A549 (cell line): ENCODE results near the gene SPATA16. TPM values are rescaled to one million over a fixed set of nuclear protein-coding genes. Genes with fewer than 3 reads are reported as not detected.
"Not testable (repeated sequence)": the region's sequence is repeated elsewhere in the genome, so short reads cannot be mapped to it uniquely, and the experiment has no call there.

ENCODE experiments used
- ATAC-seq, 2 experiments: fragments of 200-7000 bp in 1 of 2; fragments of >200 bp in 1 of 2; cut with Nextera tagmentation in 1 of 2; cut with Tn5 transposase in 1 of 2; 3 replicates each; pipeline versions ENCODE4 v1.8.0 to v1.9.1; 2018 to 2020; ENCODE audit warnings: mild to moderate bottlenecking in 1 of 2, moderate library complexity in 1 of 2
- CTCF ChIA-PET: fragments of 300-600 bp; sonication (Branson Sonifier 250); formaldehyde crosslinking; extraction: SDS; loops from one replicate; lab custom pipeline; 2021; ENCODE audit warnings: antibody characterized with exemption, inconsistent platforms; lab: Yijun Ruan, JAX
- POLR2A ChIA-PET: fragments of 350-600 bp; formaldehyde crosslinking; extraction: SDS; loops from one replicate; lab custom pipeline; 2021; ENCODE audit warnings: antibody characterized with exemption, inconsistent platforms; lab: Yijun Ruan, JAX
- DNase-seq, 2 experiments: peaks; one replicate each; pipeline versions ENCODE4 v3.0.0 to v3.0.0-alpha.2; 2011 to 2016; ENCODE audit warnings: low read depth in 1 of 2, low spot score in 1 of 2
- FAIRE-seq: peaks from 2 replicates; lab custom pipeline; 2011; peaks lifted over from hg19 to GRCh38; lab: Jason Lieb, UNC
- H3K27ac ChIP-seq, 2 experiments: fragments of >200 bp; sonication (Bioruptor Twin); formaldehyde crosslinking; 3 replicates each; pipeline ENCODE4 v1.5.1; 2016 to 2017
- H3K4me1 ChIP-seq: fragments of >200 bp; sonication (Bioruptor Twin); formaldehyde crosslinking; 3 replicates; pipeline ENCODE4 v1.6.1; 2016
- H3K4me2 ChIP-seq: fragments of >200 bp; sonication (Bioruptor Twin); formaldehyde crosslinking; 3 replicates; pipeline ENCODE4 v1.6.1; 2016
- H3K4me3 ChIP-seq: fragments of >200 bp; sonication (Bioruptor Twin); formaldehyde crosslinking; 3 replicates; pipeline ENCODE4 v1.5.1; 2016
- H3K9me3 ChIP-seq: fragments of >200 bp; sonication (Bioruptor Twin); formaldehyde crosslinking; 3 replicates; pipeline ENCODE4 v1.6.1; 2016
- CEBPB ChIP-seq, 2 experiments: fragments of >200 bp in 1 of 2; sonication (Bioruptor Twin) in 1 of 2; formaldehyde crosslinking in 1 of 2; IDR thresholded peaks; 2 replicates each; pipeline ENCODE4 v1.6.1; 2012 to 2016
- CHD4 ChIP-seq: fragments of 200-600 bp; sonication (generic); IDR thresholded peaks from 2 replicates; pipeline ENCODE4 v1.6.1; 2016; ENCODE audit warnings: antibody characterized with exemption, mild to moderate bottlenecking, borderline replicate concordance
- EHF ChIP-seq: fragments of 250-450 bp; sonication (Bioruptor Pico); IDR thresholded peaks from 2 replicates; pipeline ENCODE4 v1.5.0; 2020; ENCODE audit warnings: mild to moderate bottlenecking
- ESRRA ChIP-seq: fragments of 150-350 bp; IDR thresholded peaks from 2 replicates; pipeline ENCODE4 v1.6.1; 2014; ENCODE audit warnings: mild to moderate bottlenecking, low read length, borderline replicate concordance
- FOSB ChIP-seq: fragments of 250-450 bp; sonication (Bioruptor Pico); IDR thresholded peaks from 2 replicates; pipeline ENCODE4 v1.5.0; 2020; ENCODE audit warnings: mild to moderate bottlenecking, moderate library complexity
- FOXS1 ChIP-seq: fragments of 250-450 bp; sonication (Bioruptor Pico); IDR thresholded peaks from 2 replicates; pipeline ENCODE4 v1.5.0; 2020; ENCODE audit warnings: mild to moderate bottlenecking, moderate library complexity
- HDAC2 ChIP-seq: fragments of 200-600 bp; sonication (generic); IDR thresholded peaks from 2 replicates; pipeline ENCODE4 v1.6.1; 2016
- HEYL ChIP-seq: fragments of 250-450 bp; sonication (Bioruptor Pico); IDR thresholded peaks from 2 replicates; pipeline ENCODE4 v1.8.0; 2021; ENCODE audit warnings: mild to moderate bottlenecking, moderate library complexity
- NPAS2 ChIP-seq: fragments of 250-450 bp; sonication (Bioruptor Pico); IDR thresholded peaks from 2 replicates; pipeline ENCODE4 v1.8.0; 2022; ENCODE audit warnings: mild to moderate bottlenecking, moderate library complexity, borderline replicate concordance
- ZNF302 ChIP-seq: fragments of 250-450 bp; sonication (Bioruptor Pico); IDR thresholded peaks from 2 replicates; pipeline ENCODE4 v1.9.0; 2021; ENCODE audit warnings: inconsistent platforms, mild to moderate bottlenecking, moderate library complexity
- WGBS: methylation state at CpG from one replicate; pipeline ENCODE4 v1.1.6; 2017; ENCODE audit errors: missing lambda C conversion rate; 5-methylcytosine and 5-hydroxymethylcytosine counted together
- polyA plus RNA-seq, 4 experiments: library from polyadenylated mRNA; depleted of rRNA in 3 of 4; stranded (reverse); fragments of >200 nt; fragmentation: RNase III in 1 of 4; extraction: RNeasy Plus Mini Kit Qiagen cat#74134 plus additional on column Dnase treatment in 1 of 4; gene quantifications; 2 replicates in 3 of 4; 3 replicates in 1 of 4; pipeline ENCODE4 v1.2.3, GENCODE V29; 2011 to 2017
- TF ChIP-seq, protein P1 (sequence below): fragments of >200 bp; sonication (Bioruptor Twin); formaldehyde crosslinking; IDR thresholded peaks from 2 replicates; pipeline ENCODE4 v1.6.1; 2016
- TF ChIP-seq, protein P2 (sequence below): fragments of 250-450 bp; sonication (Bioruptor Pico); IDR thresholded peaks from 2 replicates; pipeline ENCODE4 v1.5.0; 2020; ENCODE audit warnings: low read depth, mild to moderate bottlenecking, moderate library complexity
- TF ChIP-seq, protein P3 (sequence below): fragments of 250-450 bp; sonication (Bioruptor Pico); IDR thresholded peaks from 2 replicates; pipeline ENCODE4 v1.5.0; 2021; ENCODE audit warnings: mild to moderate bottlenecking, moderate library complexity, borderline replicate concordance
- TF ChIP-seq, protein P4 (sequence below): fragments of 150-350 bp; IDR thresholded peaks from 2 replicates; pipeline ENCODE4 v1.6.1; 2014; ENCODE audit warnings: low read depth, mild to moderate bottlenecking, low read length

Gene SPATA16
- polyA plus RNA-seq, 2 of the 4 experiments (the other 2 are of a cell fraction), result not detected

DNA sequence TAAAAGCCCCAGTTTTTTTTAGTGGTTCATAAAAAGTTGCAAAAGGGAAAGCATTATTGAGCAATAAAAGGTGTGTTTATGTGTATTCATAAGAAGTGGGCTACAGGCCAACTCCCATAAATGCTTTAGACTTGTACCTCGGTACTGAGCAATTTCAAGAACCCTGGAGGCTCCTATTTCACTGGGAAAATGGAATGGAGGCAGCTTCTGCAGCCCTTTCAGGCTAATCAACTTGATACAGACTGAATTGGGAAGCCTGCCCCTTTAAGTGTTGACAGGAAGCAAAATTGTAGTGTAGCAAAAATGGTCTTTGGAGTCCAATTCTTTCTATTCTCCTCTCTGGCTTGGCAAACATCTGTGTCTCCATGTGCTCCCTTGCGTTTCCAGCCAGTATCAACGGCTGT lies 271.7 kb downstream of the SPATA16 start:
- H3K27ac ChIP-seq, result no peak overlapping the region

DNA sequence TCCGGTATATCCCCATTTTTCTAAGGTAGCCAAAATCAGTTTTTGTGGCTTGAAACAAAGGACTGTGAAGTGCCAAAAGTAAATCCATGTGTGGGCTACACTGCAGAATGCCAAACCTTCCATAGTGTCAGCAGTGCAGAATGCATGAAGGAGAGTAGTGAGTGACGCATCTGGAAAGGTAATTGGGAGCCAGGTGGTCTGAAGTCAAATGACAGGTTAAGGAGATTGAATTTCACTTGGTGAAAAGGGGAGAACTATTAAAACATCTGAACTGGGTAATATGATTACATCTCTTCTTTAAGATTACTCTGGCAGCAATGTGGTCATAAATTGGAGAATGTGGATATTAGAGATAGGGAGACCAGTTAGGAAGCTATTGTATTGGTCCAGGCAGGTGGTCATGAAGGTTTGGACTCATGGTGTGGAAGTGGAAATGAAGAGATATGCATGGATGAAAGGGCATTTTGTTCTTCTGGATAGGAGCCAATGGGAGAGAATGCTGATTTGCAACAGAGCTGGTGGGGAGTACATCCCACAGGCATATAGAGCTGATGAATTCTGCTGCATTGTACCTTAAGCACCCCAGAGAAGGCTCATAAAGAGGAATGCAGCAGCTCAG lies 272.3 kb downstream of the SPATA16 start:
- no peak overlapping the region for H3K4me2 ChIP-seq
- POLR2A ChIA-PET, result no interaction called here

More for the DNA sequence above, 271.7 kb downstream of the SPATA16 start:
- TF ChIP-seq FOSB (CRISPR knock-in tag) (no peak), CEBPB (IDR thresholded peaks at IDR 0.05) (peak; percentile 24 to 26; a peak in 2 of 4 replicates)
- FAIRE-seq, result no peak
- Histone ChIP-seq H3K4me3 (no peak overlapping the region), H3K9me3 (no peaks in the 10 kb centered on the region), H3K4me1 (no peaks in the 10 kb centered on the region), H3K4me2 (no peak overlapping the region)
- peak in 1 of 2 experiments; percentile 9 for DNase-seq
- CTCF ChIA-PET, result interaction anchor here (0.5 kb wide), 1 partner anchor 1531 kb away, joined by 3 read pairs; no protein-coding TSS in a partner anchor
- no peak for ATAC-seq
- POLR2A ChIA-PET, result no interaction called here
- WGBS, result 0% methylated on average over 3 of the region's 3 CpGs

DNA sequence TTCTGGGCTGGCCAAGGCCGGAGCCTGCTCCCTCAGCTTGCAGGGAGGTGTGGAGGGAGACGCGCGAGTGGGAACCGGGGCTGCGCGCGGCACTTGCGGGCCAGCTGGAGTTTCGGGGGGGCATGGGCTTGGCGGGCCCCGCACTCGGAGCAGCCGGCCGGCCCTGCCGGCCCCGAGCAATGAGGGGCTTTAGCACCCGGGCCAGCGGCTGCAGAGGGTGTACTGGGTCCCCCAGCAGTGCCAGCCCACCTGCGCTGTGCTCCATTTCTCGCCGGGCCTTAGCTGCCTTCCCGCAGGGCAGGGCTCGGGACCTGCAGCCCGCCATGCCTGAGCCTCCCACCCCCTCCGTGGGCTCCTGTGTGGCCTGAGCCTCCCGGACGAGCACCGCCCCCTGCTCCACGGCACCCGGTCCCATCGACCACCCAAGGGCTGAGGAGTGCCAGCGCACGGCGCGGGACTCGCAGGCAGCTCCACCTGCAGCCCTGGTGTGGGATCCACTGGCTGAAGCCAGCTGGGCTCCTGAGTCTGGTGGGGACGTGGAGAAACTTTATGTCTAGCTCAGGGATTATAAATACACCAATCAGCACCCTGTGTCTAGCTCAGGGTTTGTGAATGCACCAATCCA lies 274.2 kb downstream of the SPATA16 start:
- CTCF ChIA-PET, FAIRE-seq, H3K9me3 ChIP-seq, H3K4me2 ChIP-seq, H3K4me3 ChIP-seq, DNase-seq, H3K4me1 ChIP-seq, ATAC-seq, H3K27ac ChIP-seq, POLR2A ChIA-PET: not testable (repeated sequence)
- WGBS, result 49% methylated on average over 10 of the region's 38 CpGs

More for the DNA sequence above, 272.3 kb downstream of the SPATA16 start:
- CTCF ChIA-PET, result interaction anchor here (0.5 kb wide), 1 partner anchor 1530 kb away, joined by 3 read pairs; no protein-coding TSS in a partner anchor
- H3K4me1 ChIP-seq, result no peaks in the 10 kb centered on the region
- ATAC-seq, result no peak
- no peak overlapping the region for H3K27ac ChIP-seq
- DNase-seq, result no peak
- TF ChIP-seq, protein P1, sequence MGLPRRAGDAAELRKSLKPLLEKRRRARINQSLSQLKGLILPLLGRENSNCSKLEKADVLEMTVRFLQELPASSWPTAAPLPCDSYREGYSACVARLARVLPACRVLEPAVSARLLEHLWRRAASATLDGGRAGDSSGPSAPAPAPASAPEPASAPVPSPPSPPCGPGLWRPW, result no peak
- TF ChIP-seq CEBPB (IDR thresholded peaks at IDR 0.05), result no peak
- TF ChIP-seq EHF (CRISPR knock-in tag), result no peak
- TF ChIP-seq HDAC2, result no peak
- no peak for TF ChIP-seq FOXS1
- TF ChIP-seq, protein P2, sequence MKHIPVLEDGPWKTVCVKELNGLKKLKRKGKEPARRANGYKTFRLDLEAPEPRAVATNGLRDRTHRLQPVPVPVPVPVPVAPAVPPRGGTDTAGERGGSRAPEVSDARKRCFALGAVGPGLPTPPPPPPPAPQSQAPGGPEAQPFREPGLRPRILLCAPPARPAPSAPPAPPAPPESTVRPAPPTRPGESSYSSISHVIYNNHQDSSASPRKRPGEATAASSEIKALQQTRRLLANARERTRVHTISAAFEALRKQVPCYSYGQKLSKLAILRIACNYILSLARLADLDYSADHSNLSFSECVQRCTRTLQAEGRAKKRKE (CRISPR knock-in tag), result no peak
- no peak for TF ChIP-seq ZNF302 (CRISPR knock-in tag)
- no peak for TF ChIP-seq NPAS2 (CRISPR knock-in tag)
- TF ChIP-seq, protein P3, sequence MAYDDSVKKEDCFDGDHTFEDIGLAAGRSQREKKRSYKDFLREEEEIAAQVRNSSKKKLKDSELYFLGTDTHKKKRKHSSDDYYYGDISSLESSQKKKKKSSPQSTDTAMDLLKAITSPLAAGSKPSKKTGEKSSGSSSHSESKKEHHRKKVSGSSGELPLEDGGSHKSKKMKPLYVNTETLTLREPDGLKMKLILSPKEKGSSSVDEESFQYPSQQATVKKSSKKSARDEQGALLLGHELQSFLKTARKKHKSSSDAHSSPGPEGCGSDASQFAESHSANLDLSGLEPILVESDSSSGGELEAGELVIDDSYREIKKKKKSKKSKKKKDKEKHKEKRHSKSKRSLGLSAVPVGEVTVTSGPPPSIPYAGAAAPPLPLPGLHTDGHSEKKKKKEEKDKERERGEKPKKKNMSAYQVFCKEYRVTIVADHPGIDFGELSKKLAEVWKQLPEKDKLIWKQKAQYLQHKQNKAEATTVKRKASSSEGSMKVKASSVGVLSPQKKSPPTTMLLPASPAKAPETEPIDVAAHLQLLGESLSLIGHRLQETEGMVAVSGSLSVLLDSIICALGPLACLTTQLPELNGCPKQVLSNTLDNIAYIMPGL (CRISPR knock-in tag), result no peak
- TF ChIP-seq HEYL (CRISPR knock-in tag), result no peak
- TF ChIP-seq CHD4, result no peak
- TF ChIP-seq, protein P4, sequence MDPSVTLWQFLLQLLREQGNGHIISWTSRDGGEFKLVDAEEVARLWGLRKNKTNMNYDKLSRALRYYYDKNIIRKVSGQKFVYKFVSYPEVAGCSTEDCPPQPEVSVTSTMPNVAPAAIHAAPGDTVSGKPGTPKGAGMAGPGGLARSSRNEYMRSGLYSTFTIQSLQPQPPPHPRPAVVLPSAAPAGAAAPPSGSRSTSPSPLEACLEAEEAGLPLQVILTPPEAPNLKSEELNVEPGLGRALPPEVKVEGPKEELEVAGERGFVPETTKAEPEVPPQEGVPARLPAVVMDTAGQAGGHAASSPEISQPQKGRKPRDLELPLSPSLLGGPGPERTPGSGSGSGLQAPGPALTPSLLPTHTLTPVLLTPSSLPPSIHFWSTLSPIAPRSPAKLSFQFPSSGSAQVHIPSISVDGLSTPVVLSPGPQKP, result no peak
- TF ChIP-seq ESRRA, result no peak
- TF ChIP-seq, all 56 proteins: peak for 0
- Histone ChIP-seq H3K9me3 (no peaks in the 10 kb centered on the region), H3K4me3 (no peak overlapping the region)
- 43% methylated on average over 2 of the region's 2 CpGs for WGBS
- FAIRE-seq, result no peak
